GM19035 (cell line): ENCODE measurements around the gene ITGA11.
"Not testable (repeated sequence)": the region's sequence is repeated elsewhere in the genome, so short reads cannot be mapped to it uniquely, and the experiment has no call there.

Experiments used
- ATAC-seq: cut with Tn5 transposase; IDR thresholded peaks from one replicate; pipeline ENCODE4 v1.9.1; 2021; ENCODE audit not compliant: unreplicated experiment

Gene ITGA11

DNA sequence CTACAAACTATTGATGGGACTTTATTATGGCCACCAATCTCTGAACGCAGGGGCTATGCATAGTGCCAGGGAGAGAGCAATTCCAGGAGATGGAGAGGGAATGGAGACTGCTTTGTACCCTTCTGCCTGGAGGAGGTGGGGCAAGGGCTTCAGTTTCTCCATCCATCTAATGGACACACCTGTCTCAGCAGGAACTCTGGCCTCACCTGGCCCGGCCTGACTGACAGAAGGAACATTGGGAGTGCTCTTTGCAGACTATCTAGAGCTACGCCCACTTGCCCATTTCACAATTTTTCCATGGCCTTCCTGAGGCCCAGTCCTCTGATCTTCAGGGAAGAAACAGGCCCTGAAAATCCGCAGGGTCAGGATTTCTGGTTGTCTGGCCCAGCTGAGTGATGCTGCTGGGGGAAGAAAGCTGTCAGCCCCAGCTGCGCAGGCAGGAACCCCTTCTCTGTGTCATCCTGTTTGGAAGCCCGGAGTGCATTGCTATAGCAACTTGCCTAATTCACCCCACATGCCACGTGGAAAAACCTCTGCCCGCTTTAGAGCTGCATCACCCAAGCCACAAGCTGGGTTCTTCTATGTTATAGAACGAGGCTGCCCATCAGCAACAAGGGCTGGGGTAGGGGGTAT lies 6.4 kb downstream of the ITGA11 start:
- no peak for ATAC-seq

DNA sequence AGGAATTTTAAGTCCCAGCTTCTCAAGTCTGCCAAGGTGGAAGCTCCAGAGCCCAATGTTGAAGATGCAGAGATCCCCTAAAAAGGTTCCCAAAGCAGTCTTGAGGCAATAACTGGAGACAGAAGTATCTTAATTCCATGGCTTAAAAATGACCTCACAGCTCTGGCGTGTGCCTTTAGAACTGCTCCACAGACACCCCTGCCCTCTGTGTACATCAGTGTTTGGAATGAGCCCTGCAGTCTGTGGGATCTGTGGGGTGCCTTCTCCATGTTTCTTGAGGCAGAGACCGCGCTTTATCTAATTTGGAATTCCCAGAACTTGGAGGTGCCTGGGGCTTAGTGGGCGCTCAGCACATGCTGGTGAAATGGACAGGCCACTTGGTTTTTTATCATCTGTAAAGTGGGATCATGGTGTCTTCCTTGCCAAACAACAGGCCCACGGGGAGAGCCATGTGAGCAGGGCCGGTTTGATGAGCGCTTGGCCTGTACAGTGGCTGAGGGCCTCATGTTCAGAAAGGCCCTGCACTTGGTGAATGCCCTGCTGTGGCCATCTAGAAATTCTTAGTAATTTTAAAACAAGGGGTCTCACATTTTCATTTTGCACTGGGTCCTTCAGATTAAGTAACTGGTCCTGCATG lies 7.1 kb downstream of the ITGA11 start:
- no peak for ATAC-seq

DNA sequence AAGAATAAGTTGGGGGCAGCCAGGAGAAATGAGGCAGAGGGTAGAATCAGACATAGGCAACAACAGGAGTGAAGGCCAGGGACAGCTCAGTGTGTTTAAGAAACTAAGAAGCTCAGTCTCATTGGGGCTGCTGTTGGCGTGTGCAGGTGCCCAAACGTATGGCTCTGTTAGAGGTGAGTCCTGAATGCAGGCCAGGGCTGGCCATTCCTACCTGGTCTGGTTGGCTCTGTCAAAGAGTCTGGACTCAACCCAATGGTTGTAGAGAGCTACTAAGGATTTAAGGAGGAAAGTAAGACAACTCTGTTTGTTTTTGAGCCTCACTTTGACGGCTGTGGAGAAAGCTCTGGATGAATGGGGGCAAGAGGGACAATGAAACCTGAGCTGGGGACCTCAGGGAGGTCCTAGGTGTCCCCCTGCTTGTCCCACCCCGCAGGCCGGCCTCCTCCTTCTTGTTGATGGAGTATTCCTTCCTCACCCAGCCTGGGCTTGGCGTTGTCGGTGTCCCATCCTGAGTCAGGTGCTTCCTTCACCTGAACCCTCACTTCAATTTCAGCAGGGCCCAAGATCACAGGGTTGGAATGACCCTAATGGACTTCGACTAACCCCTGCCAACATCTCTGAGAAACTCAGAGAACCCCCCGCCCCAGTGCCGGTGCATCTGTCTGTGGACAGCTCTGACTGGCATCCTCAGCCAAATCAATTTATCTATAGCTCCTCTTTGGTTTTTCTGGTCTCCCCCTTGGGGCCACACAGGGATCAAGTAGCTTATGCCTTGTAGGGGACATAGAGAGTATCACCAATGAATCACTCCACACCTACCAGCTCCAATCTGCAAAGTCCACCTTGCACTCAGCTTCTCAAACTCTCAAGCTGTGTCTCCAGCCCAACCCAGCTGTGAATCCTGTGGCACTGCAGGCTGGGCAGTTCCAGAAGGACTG lies 8.3 kb downstream of the ITGA11 start:
- no peak for ATAC-seq

DNA sequence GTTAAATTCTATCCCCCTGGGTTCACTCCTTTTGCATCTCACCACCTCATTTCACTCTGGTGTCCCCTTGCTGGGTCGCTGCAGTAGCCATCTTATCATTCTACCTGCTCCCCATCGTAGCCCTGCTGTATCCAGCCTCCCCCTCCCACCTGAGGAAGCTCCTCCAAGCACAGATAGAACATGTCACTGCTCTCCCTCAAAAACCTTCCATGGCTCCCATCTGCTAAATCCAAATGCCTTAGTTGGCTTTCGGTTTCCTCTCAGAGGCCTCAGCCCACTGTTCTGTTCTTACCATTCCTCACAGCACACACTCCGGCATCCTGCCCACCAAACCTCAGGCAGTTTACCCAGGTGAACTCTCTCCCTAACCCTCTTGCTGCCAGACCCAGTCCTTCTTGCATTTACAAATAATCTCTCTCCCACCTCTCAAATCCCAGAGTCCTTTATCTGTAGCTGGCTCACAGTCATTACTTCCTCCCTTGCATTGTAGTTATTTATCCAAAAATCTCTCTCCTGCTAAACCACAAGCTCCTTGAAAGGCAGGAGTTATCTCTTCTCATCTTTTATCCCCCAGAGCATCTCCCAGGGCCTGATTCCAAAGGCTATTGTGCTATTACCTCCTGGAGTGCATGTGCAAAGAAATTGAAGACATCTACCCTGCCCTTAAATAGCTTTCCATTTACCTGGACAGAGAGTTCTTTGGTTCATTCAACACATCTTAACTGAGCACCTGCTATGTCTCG lies 9.4 kb downstream of the ITGA11 start:
- ATAC-seq: not testable (repeated sequence)

DNA sequence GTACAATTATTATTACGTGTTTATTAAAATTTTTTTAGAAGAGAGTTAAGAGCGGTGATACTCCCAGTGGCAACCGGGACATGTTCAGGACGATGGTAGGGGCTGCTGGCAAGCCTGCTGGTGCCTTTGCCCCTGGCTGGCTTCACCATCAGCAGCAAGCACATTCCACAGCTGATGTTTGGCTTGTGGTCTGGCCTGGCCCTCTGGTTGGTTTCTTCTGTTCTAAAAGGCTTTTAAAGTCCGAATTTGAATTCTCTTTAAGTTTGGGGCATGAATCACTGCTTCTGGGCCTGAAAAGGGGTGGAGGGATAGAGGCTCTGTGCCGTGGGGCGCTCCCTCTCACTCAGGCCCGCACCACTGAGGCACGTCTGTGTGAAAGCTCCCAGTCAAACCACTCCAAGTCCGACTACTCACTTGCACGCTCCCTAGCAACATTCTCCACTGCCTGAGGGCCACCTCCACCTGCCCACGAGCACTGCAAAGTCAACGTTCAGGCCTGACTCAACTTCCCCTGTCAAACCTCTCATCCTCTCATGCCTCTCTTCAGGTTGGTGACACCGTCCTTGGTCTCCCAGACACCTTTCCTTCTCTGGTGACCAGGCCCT lies 10.1 kb downstream of the ITGA11 start:
- ATAC-seq: no peak

DNA sequence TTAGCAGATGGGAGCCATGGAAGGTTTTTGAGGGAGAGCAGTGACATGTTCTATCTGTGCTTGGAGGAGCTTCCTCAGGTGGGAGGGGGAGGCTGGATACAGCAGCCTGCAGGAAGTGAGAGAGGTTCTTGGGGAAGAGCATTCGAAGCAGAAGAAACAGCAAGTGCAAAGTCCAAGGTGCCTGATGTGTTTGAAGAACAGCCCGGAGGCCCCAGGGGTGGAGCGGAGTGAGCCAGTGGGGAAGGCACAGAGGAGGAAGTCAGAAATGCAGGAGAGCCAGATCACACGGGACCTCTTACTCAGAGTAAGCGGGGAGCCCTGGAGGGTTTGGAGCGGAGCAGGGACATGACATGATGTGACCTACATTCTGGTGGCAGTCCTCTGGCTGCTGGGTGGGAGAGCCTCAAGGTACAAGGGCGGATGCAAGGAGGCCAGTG lies 10.8 kb downstream of the ITGA11 start:
- ATAC-seq: no peak

DNA sequence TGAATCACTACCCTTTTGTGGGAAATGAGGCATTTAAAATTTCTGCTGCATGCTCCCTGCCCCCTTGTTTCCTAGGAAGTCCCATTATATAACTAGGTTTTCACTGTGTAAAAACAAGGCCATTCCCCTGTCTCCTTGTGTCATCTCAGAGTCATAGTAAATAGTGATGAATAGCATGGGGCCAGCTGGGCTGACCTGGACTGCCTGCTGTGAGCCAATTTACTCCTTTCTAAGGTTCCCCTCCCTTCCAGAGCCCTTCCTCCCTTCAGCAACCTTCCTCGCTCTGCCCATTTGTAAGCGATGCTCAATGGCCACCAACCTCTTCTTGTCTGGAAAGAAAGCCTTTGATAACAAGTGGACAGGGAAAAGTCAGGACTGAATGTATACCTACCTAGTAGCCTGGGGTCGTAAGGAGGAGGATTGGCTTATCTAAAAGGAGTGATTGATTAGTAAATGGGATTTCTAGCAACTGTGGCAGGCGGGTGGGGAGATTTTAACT lies 11.7 kb downstream of the ITGA11 start:
- no peak for ATAC-seq

DNA sequence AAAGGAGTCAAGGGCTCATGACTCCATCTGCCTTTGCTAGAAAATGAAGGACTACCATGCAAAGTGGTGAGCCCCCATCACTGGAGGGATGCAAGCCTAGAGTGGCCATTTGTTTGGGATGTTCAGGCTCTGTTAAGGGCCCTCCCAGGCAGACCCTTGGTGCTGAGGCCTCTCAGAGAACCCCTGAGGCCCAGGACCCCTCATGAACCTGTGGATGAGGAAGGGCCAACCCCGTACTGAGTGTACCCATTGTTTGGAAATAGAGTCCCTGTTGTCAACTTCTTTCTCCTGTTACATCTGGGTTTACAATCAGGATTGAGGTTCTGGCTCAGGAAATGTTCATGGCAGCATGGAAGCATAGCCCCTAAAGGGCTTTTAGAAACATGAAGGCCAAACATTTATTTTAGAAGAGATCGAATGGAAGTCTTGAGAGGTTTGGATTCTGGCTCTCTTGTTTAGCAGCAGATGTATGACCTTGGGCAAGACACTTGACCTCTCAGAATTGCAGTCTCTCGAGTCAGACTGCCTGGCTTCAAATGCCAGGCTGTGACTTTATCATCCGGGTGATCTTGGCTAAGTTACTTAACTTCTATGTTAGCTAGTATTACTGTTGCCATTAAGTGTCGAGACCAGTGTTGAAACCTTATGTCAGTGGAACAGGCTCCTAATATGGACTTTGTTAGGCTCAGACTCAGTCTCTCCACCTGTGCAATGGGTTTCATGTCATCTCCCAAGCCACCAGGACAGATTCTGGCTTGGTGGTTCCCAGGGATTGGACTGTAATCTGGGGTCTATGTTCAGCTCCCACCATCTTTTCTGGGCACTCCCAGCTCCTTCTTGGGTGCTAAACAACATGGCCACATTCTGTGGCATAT lies 12.4 kb downstream of the ITGA11 start:
- no peak for ATAC-seq

DNA sequence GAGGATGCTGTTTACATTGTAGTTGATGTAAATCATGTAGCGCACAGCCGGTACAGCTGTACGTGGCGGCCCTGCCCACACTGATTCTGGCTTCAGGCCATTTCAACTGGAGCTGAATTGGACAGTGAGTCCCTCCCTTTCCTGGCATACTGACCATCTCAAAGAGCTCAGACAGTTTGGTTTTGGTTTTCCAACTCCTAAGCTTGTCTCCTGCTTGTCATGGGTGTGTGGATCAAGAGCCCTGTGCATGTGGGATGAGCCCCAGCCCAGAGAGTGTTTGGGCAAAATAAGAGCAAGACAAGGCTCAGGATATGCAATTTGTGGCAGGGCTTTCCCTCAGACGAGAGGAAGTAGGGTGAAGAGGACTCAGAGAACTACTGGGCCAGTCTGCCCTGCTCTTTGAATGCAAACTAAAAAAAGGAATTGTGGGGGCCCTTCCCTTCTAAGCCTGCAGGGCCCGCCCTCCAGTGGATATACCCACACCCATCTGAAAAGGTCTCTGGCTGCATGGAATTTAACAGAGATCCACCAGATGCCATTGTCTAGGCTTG lies 13.3 kb downstream of the ITGA11 start:
- ATAC-seq: no peak

DNA sequence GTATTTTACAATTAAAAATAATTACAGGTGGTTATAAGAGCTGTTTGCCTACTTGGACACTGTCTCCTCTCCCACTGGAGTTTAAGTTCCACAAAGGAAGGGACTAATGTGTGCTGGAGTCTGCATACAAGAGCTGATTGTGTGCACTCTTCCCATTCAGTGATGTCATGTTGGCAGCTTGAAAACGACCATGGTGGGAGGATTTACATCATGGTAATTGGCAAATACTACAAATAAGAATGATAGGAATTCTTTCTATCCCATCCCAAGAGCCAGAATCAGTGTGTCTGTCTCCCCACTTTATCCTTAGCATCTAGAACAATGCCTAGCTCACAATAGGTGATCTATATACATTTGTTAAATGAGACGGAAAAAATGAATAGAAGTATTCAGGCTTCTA lies 14.1 kb downstream of the ITGA11 start:
- no peak for ATAC-seq

DNA sequence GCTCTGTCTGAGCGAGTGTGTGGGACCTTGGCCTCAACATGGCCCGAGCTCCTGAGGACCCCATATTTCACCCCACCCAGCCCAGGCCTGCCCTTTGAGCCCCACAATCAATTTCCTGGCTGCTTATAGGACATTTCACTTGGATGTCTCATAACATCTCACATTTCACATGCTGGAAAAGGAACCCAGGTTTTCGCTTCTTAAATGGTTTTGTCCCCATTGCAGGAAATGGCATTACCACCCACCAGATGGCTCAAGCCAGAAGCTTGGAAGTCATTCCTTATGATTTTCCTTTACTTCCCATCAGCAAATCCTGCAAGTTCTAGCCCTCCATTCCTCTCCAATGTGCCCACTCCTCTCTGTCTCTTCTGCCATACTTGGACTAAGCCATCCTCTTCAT lies 14.9 kb downstream of the ITGA11 start:
- no peak for ATAC-seq

DNA sequence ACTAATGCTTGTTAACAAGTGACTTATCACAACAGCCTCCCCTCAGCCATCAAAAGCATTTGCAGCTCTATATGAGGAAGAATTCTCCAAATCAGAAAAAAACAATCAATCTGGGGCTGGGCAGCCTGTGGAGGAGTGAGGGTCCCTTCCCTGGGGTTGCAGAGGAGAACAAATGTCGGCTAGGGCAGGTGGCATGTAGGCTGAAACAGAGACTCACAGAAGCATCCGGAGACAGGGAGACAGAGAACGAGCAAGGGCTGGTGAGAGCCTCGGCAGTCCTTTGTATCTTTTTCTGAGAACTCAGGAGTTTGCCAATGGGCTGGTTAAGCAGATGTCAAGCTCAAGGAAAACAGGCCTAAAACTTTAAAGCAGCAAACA lies 15.8 kb downstream of the ITGA11 start:
- no peak for ATAC-seq

DNA sequence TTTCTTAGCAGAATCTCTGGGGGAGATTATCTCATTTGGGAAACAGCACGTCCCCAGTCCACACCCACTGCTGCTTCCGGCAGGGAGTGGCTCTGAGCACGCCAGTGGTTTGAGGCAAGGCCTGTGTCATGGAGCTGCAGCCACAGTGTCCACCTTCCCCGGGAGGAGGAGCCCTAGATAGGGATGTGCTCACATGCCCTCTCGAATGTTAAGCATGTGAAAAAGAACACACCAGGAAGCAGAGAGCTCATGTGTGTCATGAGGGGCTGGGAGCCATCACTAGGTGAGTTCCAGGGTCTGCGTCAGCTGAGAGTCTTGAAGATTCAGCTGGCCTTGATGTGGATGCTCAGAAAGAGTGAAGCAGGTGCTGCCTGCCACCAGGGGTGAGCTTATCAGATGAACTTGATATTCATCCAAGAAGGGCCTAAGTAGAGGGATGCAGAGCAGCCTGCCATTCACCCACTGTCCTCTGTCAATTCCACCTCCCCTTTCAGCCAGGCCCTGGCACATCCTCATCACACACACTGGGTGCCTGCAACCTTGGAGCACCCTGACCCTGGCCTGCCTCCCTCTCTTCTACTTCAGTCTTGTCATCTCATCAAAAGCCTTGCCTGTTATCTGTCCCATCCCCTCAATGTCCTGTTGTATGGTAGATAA lies 16.3 kb downstream of the ITGA11 start:
- no peak for ATAC-seq

DNA sequence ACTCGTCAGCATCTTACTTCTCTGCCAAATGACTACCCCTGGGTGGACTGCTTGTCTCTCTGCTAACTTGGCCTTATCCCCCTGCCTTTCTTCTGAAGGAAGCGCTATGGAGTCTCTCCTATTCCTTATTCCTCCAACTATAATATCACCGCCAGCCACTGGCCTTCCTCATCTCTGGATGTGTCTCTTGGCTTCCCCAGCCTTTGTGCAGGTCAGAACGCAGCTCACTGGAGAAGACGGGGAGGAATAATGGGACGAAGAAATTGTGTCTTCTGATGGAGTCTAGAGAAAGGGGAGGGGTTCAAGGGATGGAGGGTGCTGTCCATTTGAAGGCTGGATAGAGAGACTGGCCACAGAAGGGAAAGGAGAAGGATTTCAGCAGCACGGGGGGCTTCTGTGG lies 16.9 kb downstream of the ITGA11 start:
- no peak for ATAC-seq

DNA sequence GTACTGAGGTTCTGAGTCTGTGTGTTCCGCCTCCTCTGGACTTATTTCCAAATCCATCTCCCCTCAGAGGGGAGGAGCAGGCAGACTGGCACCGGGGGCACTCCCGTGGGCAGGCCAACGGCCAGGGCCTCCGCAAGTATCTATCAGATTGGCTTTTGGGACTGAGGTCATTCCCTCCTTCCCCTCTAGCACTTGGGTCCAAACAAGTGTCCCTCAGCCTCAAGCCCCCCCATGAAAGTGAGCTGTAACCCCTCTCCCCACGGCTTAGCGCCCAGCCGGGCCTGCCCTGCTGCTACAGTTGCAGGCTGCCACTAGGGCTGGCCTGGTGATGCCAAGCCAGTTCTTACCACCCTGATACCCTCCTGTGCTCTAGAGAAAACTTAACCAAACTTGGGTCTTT lies 17.4 kb downstream of the ITGA11 start:
- ATAC-seq: no peak

DNA sequence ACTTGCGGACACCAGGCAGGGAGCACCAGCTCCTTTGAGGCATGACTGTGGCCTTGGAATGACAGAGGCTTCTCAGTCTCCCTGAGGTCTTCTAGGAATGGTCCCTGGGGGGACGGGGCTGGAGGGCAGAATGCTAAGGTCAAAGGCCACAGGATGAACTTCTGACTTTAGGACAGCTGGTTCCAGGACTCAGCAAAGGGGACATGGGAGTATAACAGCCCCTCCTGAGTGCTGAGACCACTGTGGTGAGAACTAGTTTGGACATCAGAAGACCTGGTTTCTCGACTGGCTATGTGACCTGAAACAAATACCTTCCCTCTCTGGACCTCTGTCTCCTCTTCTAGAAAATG lies 17.8 kb downstream of the ITGA11 start:
- ATAC-seq: no peak

DNA sequence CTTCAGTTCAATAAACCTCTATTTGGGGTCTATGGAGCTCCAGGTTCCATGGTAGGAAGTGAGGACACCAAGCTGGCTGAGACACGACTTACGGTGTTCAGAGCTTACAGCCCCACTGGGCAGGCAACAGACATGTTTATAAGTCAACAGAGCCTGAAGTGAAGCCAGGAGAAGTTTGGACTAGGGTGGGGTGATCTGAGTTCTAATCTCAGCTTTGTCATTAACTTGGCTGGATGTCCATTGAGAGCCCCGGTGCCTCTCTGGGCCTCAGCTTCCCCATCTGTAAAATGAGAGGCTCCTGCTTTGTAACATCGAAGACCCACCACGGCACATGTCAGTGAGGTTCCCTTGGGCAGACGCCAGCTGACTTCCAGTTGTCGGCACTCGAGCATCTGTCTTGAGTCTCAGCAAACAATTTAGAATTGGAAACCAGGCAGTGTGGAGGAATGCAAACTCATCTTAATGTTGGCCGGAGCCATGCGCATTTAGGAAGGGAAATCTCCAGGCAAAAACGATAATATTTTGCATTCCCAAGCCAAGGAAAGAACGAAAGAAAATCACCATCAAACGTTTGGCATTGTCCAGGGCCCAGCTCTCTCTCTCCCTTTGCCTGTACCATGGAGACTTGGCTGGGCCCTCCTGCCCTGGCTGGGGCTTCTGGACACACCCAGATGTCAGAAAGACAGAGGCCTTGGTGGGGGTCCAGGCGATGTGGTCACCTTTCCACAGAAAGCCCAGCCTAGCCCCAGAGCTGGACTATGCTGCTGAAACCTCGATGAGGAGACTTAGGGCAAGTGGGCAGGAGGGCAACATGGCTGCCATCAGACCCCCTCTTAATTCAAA lies 18.4 kb downstream of the ITGA11 start:
- no peak for ATAC-seq

DNA sequence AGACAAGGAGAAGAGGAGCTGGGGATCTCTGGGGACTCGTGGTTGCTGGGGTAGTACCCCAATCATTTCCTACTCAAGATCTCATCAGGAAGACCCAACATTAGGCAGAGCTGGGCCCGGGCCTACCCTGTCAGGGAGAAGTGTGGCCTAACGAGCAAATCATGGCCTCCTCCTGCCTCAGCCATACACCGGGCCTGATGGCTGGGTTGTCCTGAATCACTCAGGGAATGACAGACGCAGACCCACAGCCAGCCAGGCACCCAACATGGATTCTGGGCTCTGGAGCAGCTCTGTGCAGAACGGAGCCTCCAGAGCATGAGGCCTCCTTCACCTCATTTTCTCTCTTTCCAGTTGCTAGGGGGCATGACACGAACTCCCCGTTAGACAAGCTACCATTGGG lies 19.7 kb downstream of the ITGA11 start:
- ATAC-seq: no peak
